SW480 (cell line): ENCODE measurements around the gene CFAP54.
"Not testable (repeated sequence)": the region's sequence is repeated elsewhere in the genome, so short reads cannot be mapped to it uniquely, and the experiment has no call there.

Experiments
- DNase-seq: peaks from one replicate; pipeline ENCODE4 v3.0.0-alpha.2; 2016; ENCODE audit warnings: low spot score

CFAP54 gene

GRCh38 chr12:96635844-96636243 lies 146.5 kb downstream of the CFAP54 start:
- DNase-seq = peak; percentile 8

GRCh38 chr12:96636895-96637294 lies 147.5 kb downstream of the CFAP54 start:
- no peak for DNase-seq

- no peak for DNase-seq
Observed at GRCh38 chr12:96648923-96649322, 159.5 kb downstream of the CFAP54 start.

- no peak for DNase-seq
Observed at GRCh38 chr12:96652870-96653269, 163.5 kb downstream of the CFAP54 start.

- DNase-seq = no peak
Observed at GRCh38 chr12:96658075-96658474, 168.7 kb downstream of the CFAP54 start.

- no peak for DNase-seq
Observed at GRCh38 chr12:96669786-96670185, 180.4 kb downstream of the CFAP54 start.

- peak; percentile 85 for DNase-seq
Observed at GRCh38 chr12:96670334-96670899, 181.0 kb downstream of the CFAP54 start.

GRCh38 chr12:96675519-96675918 lies 186.1 kb downstream of the CFAP54 start:
- not testable (repeated sequence) for DNase-seq

- DNase-seq = no peak
Observed at GRCh38 chr12:96677363-96677762, 188.0 kb downstream of the CFAP54 start.

- no peak for DNase-seq
Observed at GRCh38 chr12:96687719-96688118, 198.3 kb downstream of the CFAP54 start.

- DNase-seq = peak; percentile 12
Observed at GRCh38 chr12:96698521-96698920, 209.1 kb downstream of the CFAP54 start.

- peak; percentile 67 for DNase-seq
Observed at GRCh38 chr12:96698965-96699364, 209.6 kb downstream of the CFAP54 start.

GRCh38 chr12:96701856-96702255 lies 212.5 kb downstream of the CFAP54 start:
- DNase-seq = no peak

GRCh38 chr12:96710127-96710745 lies 220.9 kb downstream of the CFAP54 start:
- no peak for DNase-seq

- DNase-seq = no peak
Observed at GRCh38 chr12:96711364-96711763, 222.0 kb downstream of the CFAP54 start.

GRCh38 chr12:96714199-96714598 lies 224.8 kb downstream of the CFAP54 start:
- no peak for DNase-seq

- peak; percentile 32 for DNase-seq
Observed at GRCh38 chr12:96719660-96720362, 230.4 kb downstream of the CFAP54 start.

GRCh38 chr12:96720363-96720705 lies 231.0 kb downstream of the CFAP54 start:
- peak; percentile 25 for DNase-seq

GRCh38 chr12:96729466-96729865 lies 240.1 kb downstream of the CFAP54 start:
- not testable (repeated sequence) for DNase-seq

GRCh38 chr12:96729886-96730285 lies 240.5 kb downstream of the CFAP54 start:
- no peak for DNase-seq

- no peak for DNase-seq
Observed at GRCh38 chr12:96743606-96744005, 254.2 kb downstream of the CFAP54 start.

- no peak for DNase-seq
Observed at GRCh38 chr12:96749999-96750398, 260.6 kb downstream of the CFAP54 start.

- DNase-seq = no peak
Observed at GRCh38 chr12:96751626-96752025, 262.2 kb downstream of the CFAP54 start.

- no peak for DNase-seq
Observed at GRCh38 chr12:96752211-96752610, 262.8 kb downstream of the CFAP54 start.
